Hematopoietic multipotent progenitor cell treated with erythropoietin and hydrocortisone succinate and interleukin-3 and kit ligand, for 8 days (in vitro differentiated cells): ENCODE results near the gene ASTN1.
A peak's percentile ranks its signal among the peaks of the same experiment; 100 is the strongest.

Source experiments
- DNase-seq: peaks from one replicate; pipeline ENCODE4 v3.0.0-alpha.2; 2015

Gene ASTN1

GRCh38 chr1:176919386-176920378 lies 244.8 kb downstream of the ASTN1 start:
- DNase-seq, result no peak

- no peak for DNase-seq
Measured at GRCh38 chr1:176905648-176906047, 258.9 kb downstream of the ASTN1 start.

- DNase-seq, result no peak
Measured at GRCh38 chr1:176904057-176904751, 260.3 kb downstream of the ASTN1 start.

- no peak for DNase-seq
Measured at GRCh38 chr1:176903474-176903873, 261.0 kb downstream of the ASTN1 start.

- no peak for DNase-seq
Measured at GRCh38 chr1:176899321-176899720, 265.2 kb downstream of the ASTN1 start.

- DNase-seq, result peak; percentile 65
Measured at GRCh38 chr1:176897350-176898236, 266.9 kb downstream of the ASTN1 start.

- no peak for DNase-seq
Measured at GRCh38 chr1:176896216-176896615, 268.3 kb downstream of the ASTN1 start.

- DNase-seq, result no peak
Measured at GRCh38 chr1:176894450-176894849, 270.1 kb downstream of the ASTN1 start.

GRCh38 chr1:176893625-176894352 lies 270.7 kb downstream of the ASTN1 start:
- no peak for DNase-seq

GRCh38 chr1:176888471-176889032 lies 276.0 kb downstream of the ASTN1 start:
- no peak for DNase-seq

GRCh38 chr1:176885751-176886150 lies 278.8 kb downstream of the ASTN1 start:
- DNase-seq, result no peak

GRCh38 chr1:176885341-176885740 lies 279.2 kb downstream of the ASTN1 start:
- DNase-seq, result no peak

GRCh38 chr1:176884911-176885310 lies 279.6 kb downstream of the ASTN1 start:
- DNase-seq, result no peak

GRCh38 chr1:176884286-176884685 lies 280.2 kb downstream of the ASTN1 start:
- no peak for DNase-seq

- peak; percentile 61 for DNase-seq
Measured at GRCh38 chr1:176880955-176881595, 283.4 kb downstream of the ASTN1 start.

- no peak for DNase-seq
Measured at GRCh38 chr1:176879784-176880620, 284.5 kb downstream of the ASTN1 start.

- DNase-seq, result no peak
Measured at GRCh38 chr1:176878750-176879536, 285.6 kb downstream of the ASTN1 start.

- DNase-seq, result no peak
Measured at GRCh38 chr1:176877557-176877956, 287.0 kb downstream of the ASTN1 start.

GRCh38 chr1:176876966-176877515 lies 287.5 kb downstream of the ASTN1 start:
- no peak for DNase-seq
